IMR-90 (cell line): Measurements from ENCODE around the gene FYCO1. TPM values are rescaled to one million over a fixed set of nuclear protein-coding genes. Genes with fewer than 3 reads are reported as not detected.

ENCODE experiments used
- BHLHE40 ChIP-seq: fragments of 150-350 bp; IDR thresholded peaks from 2 replicates; pipeline ENCODE4 v1.6.1; 2016; ENCODE audit warnings: mild to moderate bottlenecking, low read depth, low read length
- CEBPB ChIP-seq: IDR thresholded peaks from 2 replicates; pipeline ENCODE4 v1.6.1; 2012; ENCODE audit warnings: low read depth, low read length, improper control_type of control experiment
- FOS ChIP-seq: fragments of 150-350 bp; IDR thresholded peaks from 2 replicates; pipeline ENCODE4 v1.6.1; 2016; ENCODE audit warnings: low read depth, low read length
- RAD21 ChIP-seq: IDR thresholded peaks from 2 replicates; pipeline ENCODE4 v1.6.1; 2012; ENCODE audit warnings: low read length, improper control_type of control experiment
- polyA plus RNA-seq, 3 experiments: library from polyadenylated mRNA; depleted of rRNA; stranded (reverse); fragments of >200 nt; gene quantifications; 2 replicates each; pipeline ENCODE4 v1.2.3, GENCODE V29; 2012; ENCODE audit warnings: low replicate concordance in 1 of 3
- total RNA-seq: library from RNA; depleted of rRNA; stranded (reverse); fragments of >200 nt; gene quantifications from 2 replicates; pipeline ENCODE4 v1.2.3, GENCODE V29; 2012

FYCO1 gene
- total and polyA plus RNA-seq, 2 of the 4 experiments (the other 2 are of a cell fraction): 13.7 to 20.1 TPM

GRCh38 chr3:45907769-45908705 lies 87.6 kb downstream of the FYCO1 start (continued):
- peak; percentile 64 for TF ChIP-seq FOS
- TF ChIP-seq BHLHE40: no peak
- TF ChIP-seq CEBPB: peak; percentile 88
- TF ChIP-seq RAD21: no peak
